ENCODE data around the gene SEPTIN11.

The SEPTIN11 gene

DNA sequence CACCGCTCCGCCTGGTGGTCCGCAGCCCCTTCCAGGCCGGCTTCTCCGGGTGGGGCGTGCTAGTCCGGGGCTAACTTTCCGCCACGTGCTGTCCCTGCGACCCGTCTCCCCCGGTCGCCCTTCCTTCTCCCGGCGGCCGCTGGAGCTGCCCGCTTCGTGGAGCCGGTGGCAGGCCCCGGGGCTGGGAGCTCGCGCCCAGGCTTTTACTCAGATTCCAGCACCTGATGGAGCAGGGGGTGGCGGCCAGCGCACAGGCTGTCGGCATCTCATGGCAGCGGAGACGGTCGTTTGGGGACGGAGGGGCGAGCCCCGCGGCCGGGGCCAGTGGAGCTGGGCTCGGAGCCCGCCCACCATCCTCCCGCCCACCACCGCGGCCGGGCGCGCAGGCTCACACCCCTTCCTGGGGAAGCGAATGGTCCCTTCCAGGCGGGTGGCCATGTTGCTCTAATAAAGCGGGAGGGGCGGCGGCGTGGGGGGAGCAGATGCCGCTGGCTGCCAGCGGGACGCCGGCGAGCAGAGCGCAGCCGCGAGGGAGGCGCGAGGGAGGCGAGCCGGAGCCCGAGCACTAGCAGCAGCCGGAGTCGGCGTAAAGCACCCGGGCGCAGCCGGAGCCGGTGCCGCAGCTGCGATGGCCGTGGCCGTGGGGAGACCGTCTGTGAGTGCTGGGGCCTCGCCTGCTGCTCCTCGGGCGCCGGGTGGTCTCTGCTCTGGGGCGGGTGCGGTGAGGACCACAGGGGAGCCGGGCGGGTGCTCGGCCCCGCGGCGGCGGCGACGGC lies at the start of gene SEPTIN11:
Gene SEPTIN11, plus strand, starts transcription at position 477 of the 776 bp plus-strand sequence. Its CDS starts 152 bp downstream, at position 629.
- DNase-seq (ENCODE audit: low spot score in 2 of 2) (peak; percentile 70 to 89), ATAC-seq (peak; percentile 82)
- Mint-ChIP-seq H3K4me1 (peaks cover 25% of the 10 kb centered on the region), H3K36me3 (peaks cover 7% of the 10 kb centered on the region), H3K9me3 (no peaks in the 10 kb centered on the region), H3K27ac (peak within 1 kb of the TSS; percentile 86), H3K4me3 (peak within 1 kb of the TSS; percentile 87)

DNA sequence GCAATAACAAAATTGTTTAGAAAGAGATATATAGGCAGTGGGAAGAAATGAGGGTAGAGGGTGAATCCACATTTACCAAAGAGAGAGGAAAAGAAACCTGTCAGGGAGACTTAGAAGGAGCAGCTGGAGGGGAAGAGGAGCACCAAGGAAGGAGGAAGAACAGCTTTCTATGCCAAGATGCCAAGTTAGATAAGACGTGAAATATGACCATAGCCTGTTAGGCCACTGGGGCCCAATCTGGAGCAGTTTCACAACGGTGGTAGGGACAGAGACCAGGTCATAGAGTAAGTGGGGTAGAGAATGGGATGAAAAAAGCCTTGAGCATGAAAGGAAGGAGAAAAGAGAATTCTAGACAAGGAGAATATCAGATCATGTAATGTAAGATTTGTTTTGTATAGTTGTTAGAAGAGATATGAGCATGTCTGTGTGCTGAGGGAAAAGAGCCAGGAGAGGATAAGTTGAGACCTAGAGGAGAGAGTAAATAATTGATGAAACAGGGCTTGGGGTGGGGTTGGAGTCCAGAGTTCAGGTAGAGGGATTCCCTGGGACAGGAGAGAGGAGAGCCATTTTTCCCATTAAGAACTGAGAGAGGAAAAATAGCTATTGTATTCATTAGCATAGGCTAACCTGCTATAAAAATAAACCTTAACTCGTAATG lies 47.2 kb upstream of the SEPTIN11 start:
- Mint-ChIP-seq H3K27ac (no peak overlapping the region), H3K36me3 (no peaks in the 10 kb centered on the region), H3K4me1 (peaks cover 9% of the 10 kb centered on the region), H3K4me3 (no peak overlapping the region), H3K9me3 (no peaks in the 10 kb centered on the region)
- ATAC-seq = no peak
- no peak for DNase-seq (ENCODE audit: low spot score in 2 of 2)

DNA sequence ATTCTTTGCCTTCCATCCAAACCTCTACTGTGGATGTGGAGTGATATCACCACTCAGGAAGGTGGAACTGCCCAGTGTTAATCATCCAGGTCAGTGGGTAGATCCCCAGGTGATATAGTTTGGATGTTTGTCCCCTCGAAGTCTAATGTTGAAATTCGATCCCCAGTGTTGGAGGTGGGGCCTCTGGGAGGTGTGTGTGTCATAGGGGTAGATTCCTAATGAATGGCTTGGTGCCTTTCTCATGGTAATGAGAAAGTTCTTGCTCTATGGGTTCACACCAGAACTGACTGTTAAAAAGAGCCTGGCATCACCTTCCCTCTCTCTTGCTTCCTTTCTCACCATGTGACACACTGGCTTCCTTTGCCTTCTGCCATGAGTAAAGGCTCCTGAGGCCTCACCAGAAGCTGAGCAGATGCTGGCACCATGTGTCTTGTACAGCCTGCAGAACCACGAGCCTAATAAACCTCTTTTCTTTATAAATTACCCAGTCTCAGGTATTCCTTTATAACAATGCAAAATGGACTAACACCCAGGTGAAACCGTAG lies 44.8 kb upstream of the SEPTIN11 start:
- no peak for ATAC-seq
- H3K4me1 Mint-ChIP-seq = no peaks in the 10 kb centered on the region
- H3K9me3 Mint-ChIP-seq = no peaks in the 10 kb centered on the region
- no peak overlapping the region for H3K4me3 Mint-ChIP-seq
- no peak overlapping the region for H3K27ac Mint-ChIP-seq
- DNase-seq (ENCODE audit: low spot score in 2 of 2) = no peak
- no peaks in the 10 kb centered on the region for H3K36me3 Mint-ChIP-seq

DNA sequence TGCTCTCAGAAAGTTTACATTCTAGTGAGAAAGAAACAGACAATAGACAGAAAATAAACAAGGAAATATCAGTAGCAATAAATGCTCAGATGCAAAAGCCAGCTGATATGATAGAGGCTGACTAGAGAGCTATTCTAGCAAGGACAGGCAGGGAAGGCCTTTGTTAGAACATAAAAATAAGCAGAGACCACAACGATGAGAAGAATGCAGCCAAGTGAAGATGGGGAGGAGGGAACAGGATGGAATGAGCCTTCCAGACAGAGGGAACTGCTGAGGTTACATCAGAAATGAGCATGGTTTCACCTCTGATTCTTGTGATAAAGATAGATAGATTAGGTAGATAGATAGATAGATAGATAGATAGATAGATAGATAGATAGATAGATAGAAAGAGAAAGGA lies 44.0 kb upstream of the SEPTIN11 start:
- Mint-ChIP-seq H3K4me3 (no peak overlapping the region), H3K27ac (no peak overlapping the region), H3K4me1 (no peaks in the 10 kb centered on the region), H3K36me3 (no peaks in the 10 kb centered on the region), H3K9me3 (no peaks in the 10 kb centered on the region)
- ATAC-seq (no peak), DNase-seq (ENCODE audit: low spot score in 2 of 2) (no peak)

DNA sequence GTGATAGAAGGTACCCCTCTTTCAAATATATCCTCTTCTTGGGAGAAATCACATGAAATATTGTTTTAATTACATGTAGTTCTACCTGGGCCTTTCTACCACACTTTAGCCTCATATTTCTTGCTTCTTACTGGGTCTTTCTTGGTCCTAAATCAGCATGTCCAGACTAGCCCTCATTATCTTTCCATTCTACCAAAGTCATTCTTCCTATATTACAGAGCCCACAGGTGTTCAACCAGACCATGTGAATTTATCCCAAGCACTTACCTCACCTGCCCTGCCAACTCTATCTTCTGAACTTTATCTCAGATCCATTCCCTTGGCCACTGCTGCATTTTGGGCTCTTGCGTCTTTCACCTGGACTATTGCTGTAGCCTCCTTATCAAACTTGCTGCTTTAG lies 39.8 kb upstream of the SEPTIN11 start:
- H3K4me3 Mint-ChIP-seq = no peak overlapping the region
- no peaks in the 10 kb centered on the region for H3K9me3 Mint-ChIP-seq
- DNase-seq (ENCODE audit: low spot score in 2 of 2) = no peak
- no peaks in the 10 kb centered on the region for H3K4me1 Mint-ChIP-seq
- no peaks in the 10 kb centered on the region for H3K36me3 Mint-ChIP-seq
- no peak for ATAC-seq
- H3K27ac Mint-ChIP-seq = no peak overlapping the region

DNA sequence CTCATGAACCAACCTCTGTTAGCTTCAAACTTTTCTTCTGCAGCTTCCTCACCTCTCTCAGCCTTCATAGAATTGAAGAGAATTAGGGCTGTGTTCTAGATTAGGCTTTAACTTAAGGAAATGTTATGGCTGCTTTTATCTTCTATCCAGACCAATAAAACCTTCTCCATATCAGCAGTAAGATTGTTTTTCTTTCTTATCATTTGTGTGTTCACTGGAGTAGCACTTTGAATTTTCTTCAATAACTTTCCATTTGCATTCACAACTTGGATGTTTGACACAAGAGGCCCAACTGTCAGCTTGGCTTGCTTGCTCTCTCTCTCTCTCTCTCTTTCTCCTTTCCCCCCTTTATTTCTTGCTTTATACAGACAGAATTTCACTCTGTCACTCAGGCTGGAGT lies 28.8 kb upstream of the SEPTIN11 start:
- ATAC-seq = no peak
- H3K4me1 Mint-ChIP-seq = no peaks in the 10 kb centered on the region
- no peaks in the 10 kb centered on the region for H3K36me3 Mint-ChIP-seq
- no peak overlapping the region for H3K27ac Mint-ChIP-seq
- no peak for DNase-seq (ENCODE audit: low spot score in 2 of 2)
- H3K9me3 Mint-ChIP-seq = no peaks in the 10 kb centered on the region
- H3K4me3 Mint-ChIP-seq = no peak overlapping the region

DNA sequence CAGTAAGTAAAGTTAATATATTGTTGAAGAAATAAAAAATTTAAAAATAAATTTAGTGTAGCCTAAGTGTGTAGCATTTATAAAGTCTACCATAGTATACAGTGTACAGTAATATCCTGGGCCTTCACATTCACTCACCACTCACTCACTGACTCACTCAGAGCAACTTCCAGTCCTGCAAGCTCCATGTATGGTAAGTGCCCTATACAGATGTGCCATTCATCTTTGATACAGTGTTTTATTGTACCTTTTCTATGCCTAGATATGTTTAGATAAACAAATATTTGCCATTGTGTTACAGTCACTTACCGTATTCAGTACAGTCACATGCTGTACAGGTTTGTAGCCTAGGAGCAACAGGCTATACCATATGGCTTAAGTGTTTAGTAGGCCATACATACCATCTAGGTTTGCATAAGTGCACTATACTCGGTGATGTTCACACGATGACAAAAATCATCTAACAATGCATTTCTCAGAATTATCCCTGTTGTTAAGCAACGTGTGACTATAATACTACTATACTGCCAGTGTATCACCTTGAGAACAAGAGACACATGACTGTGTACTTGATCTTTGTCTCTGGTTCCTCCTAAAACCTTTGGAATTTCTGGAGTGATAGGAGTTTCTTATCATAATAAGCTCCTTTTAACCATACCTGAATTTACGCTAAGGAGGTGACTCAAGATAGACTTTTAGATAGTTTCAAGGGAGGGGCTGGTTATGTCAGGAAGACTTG lies 25.8 kb upstream of the SEPTIN11 start:
- ATAC-seq = no peak
- Mint-ChIP-seq H3K4me3 (no peak overlapping the region), H3K36me3 (no peaks in the 10 kb centered on the region), H3K9me3 (no peaks in the 10 kb centered on the region), H3K27ac (no peak overlapping the region), H3K4me1 (no peaks in the 10 kb centered on the region)
- no peak for DNase-seq (ENCODE audit: low spot score in 2 of 2)

DNA sequence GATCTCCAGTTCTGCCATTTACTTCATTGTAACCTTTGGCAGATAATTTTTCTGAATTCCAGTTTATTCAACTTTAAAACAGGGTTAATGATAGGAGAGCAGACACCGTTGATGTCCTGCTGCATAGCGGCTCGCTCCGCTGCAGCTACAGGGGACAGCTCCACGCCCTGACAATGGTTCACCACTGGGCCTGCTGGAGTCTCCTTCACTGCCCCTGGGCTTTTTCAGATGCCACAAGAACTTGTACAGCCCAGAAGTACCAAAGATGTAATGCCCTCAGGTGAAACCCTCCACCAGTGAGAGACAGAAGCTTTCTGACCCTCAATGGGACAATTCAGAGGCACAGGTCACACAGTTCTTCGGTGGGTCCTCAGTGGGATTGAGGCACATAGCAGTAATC lies 22.7 kb upstream of the SEPTIN11 start:
- H3K36me3 Mint-ChIP-seq = no peaks in the 10 kb centered on the region
- H3K4me3 Mint-ChIP-seq = no peak overlapping the region
- ATAC-seq = no peak
- H3K9me3 Mint-ChIP-seq = no peaks in the 10 kb centered on the region
- no peak overlapping the region for H3K27ac Mint-ChIP-seq
- H3K4me1 Mint-ChIP-seq = no peaks in the 10 kb centered on the region
- DNase-seq (ENCODE audit: low spot score in 2 of 2) = no peak

DNA sequence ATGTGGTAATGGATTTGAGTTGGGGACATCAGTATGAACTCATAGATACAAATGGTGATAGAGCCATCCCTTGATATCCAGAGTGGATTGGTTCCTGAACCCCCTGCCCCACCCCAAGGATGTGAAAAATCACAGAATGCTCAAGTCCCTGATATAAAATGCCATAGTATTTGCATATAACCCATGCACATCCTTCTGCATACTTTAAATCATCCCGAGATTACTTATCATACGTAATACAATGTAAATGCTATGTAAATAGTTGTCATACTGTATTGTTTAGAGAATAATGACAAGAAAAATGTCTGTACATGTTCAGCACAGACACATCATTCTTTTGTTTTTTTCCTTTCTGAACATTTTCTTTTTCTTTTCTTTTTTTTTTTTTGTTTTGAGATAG lies 18.9 kb upstream of the SEPTIN11 start:
- Mint-ChIP-seq H3K9me3 (no peaks in the 10 kb centered on the region), H3K4me3 (no peak overlapping the region), H3K36me3 (no peaks in the 10 kb centered on the region), H3K4me1 (no peaks in the 10 kb centered on the region), H3K27ac (no peak overlapping the region)
- ATAC-seq = no peak
- no peak for DNase-seq (ENCODE audit: low spot score in 2 of 2)

DNA sequence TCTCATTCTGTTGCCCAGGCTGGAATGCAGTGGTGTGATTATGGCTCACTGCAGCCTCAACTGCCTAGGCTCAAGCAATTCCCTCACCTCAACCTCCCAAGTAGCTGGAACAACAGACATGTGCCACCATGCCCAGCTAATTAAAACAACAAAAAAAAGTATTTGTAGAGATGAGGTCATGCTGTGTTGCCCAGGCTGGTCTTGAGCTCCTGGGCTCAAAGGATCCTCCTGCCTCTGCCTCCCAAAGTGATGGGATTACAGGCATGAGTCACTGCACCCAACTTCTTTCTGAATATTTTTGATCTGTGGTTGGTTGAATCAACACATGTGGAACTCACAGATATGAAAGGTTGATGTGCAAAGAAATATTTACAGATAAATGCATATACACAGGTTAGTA lies 18.5 kb upstream of the SEPTIN11 start:
- ATAC-seq (no peak), DNase-seq (ENCODE audit: low spot score in 2 of 2) (no peak)
- Mint-ChIP-seq H3K4me1 (no peaks in the 10 kb centered on the region), H3K36me3 (no peaks in the 10 kb centered on the region), H3K27ac (no peak overlapping the region), H3K9me3 (no peaks in the 10 kb centered on the region), H3K4me3 (no peak overlapping the region)

DNA sequence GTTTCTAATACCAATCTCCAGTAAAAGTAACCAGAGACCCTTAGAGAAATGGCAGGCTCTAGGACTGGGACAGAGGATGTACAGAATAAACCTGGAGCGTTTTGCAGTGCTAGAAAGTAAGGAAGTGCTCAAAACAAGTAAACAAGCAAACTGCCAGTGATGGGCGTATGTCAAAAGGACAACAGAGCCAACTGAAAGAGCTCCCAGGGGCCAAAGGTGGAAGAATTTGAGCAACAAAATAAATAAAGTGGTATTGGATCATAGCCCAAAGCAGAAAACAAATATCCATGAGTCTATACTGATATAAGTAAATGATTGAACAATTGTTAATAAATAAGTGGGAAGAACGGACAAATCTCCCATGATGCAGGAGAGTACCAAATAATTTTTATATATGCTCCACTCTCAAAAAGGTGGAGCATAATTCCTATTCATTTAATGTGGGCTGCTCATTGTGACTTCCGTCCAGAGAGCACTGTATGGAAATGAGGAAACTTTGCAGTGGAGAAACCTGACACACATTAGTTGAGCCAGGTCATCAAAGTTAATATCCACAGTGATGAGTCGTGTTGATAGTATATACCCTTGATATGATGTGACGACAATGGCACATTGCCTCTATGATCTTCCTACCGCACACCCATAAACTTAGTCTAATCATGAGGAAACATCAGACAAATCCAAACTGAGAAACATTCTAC lies 17.8 kb upstream of the SEPTIN11 start:
- DNase-seq (ENCODE audit: low spot score in 2 of 2) = no peak
- H3K4me3 Mint-ChIP-seq = no peak overlapping the region

DNA sequence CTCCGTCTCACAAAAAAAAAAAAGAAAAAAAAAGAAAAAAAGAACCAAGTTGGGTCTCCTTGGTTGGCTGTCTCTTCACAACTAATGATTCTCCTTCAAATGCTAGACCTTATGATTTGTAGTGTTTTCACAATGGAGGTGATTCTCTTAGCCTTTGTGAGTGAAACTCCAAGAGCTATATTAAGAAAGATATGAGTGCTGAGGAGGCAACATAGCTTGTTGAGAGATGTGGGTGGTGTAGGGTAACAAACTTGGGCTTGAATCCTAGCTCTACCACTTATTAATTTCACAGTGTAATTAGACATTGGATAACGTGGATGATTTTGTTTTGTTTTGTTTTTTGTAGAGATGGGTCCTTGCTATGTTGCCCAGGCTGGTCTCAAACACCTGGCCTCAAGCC lies 10.4 kb upstream of the SEPTIN11 start:
- no peaks in the 10 kb centered on the region for H3K4me1 Mint-ChIP-seq
- no peak for DNase-seq (ENCODE audit: low spot score in 2 of 2)
- no peak overlapping the region for H3K27ac Mint-ChIP-seq
- peaks cover 5% of the 10 kb centered on the region for H3K9me3 Mint-ChIP-seq
- ATAC-seq = no peak
- H3K4me3 Mint-ChIP-seq = no peak overlapping the region
- no peaks in the 10 kb centered on the region for H3K36me3 Mint-ChIP-seq

More for the DNA sequence above, 17.8 kb upstream of the SEPTIN11 start:
- ATAC-seq = no peak
- no peaks in the 10 kb centered on the region for H3K4me1 Mint-ChIP-seq
- no peaks in the 10 kb centered on the region for H3K36me3 Mint-ChIP-seq
- H3K27ac Mint-ChIP-seq = no peak overlapping the region
- no peaks in the 10 kb centered on the region for H3K9me3 Mint-ChIP-seq

DNA sequence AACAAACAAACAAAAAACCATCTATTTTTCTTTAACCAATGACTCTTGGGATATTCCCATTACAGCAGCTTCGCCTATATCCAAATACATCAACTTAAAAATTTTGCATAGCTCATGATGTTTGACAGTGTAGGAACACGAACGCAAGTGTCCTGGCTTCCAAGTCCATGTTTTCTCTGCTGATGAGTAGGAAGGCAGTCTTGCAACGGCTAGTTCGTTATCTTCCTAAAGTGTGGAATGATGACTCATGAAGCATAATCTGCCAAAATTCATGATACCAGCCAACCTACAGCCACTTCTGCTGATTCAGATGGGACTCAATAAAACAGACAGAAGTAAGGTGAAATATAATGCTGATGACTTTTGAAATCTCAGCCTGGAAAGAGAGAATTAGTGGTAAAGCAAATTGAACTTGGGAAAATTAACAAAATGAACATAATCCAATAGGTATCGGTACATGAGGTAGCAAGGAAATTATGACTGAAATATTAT lies 6.4 kb upstream of the SEPTIN11 start:
- Mint-ChIP-seq H3K27ac (no peak overlapping the region), H3K36me3 (no peaks in the 10 kb centered on the region), H3K9me3 (peaks cover 5% of the 10 kb centered on the region), H3K4me1 (peaks cover 1% of the 10 kb centered on the region), H3K4me3 (no peak overlapping the region)
- DNase-seq (ENCODE audit: low spot score in 2 of 2) (no peak), ATAC-seq (no peak)

DNA sequence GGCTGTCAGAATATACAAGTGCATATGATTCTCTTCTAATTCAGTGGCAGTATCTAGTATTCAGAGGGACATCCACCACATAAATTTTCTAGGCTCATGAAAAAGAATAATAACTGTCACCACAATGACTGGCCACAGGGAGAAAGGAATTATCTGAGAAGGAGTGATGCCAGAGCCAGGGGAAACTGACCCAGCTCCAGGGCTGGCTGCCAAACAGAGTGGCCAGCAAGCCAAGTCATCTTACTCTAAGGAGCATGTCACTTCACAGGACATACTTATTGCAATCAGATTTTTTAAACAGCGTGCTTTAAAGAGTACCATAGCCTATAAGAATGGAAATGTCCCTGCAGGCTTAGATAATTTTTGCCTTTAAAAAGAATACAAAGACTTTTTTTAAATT lies 5.8 kb upstream of the SEPTIN11 start:
- ATAC-seq (no peak), DNase-seq (ENCODE audit: low spot score in 2 of 2) (no peak)
- Mint-ChIP-seq H3K36me3 (no peaks in the 10 kb centered on the region), H3K9me3 (peaks cover 5% of the 10 kb centered on the region), H3K27ac (no peak overlapping the region), H3K4me1 (peaks cover 7% of the 10 kb centered on the region), H3K4me3 (no peak overlapping the region)

DNA sequence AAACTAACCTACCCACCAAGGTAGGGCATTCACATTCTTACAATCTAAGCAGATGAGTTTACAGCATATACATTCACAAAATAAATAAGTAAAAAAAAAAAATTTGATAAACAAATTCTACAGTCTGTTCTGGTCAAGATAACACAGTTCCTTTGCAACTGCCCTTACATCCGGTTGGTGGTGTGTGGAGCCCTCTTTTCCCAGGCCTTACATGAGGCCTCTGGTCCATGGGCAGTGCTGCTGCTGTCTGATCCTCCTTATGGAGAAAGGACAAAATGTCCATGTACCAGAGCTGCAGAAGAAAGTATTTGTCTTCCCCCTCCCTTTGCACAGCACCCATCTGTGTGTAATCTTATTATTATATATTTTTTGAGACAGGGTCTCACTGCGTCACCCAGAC lies 2.2 kb upstream of the SEPTIN11 start:
- no peak for DNase-seq (ENCODE audit: low spot score in 2 of 2)
- Mint-ChIP-seq H3K4me1 (peaks cover 19% of the 10 kb centered on the region), H3K4me3 (peak overlapping the region; percentile 87), H3K27ac (no peak overlapping the region), H3K9me3 (no peaks in the 10 kb centered on the region), H3K36me3 (peaks cover 7% of the 10 kb centered on the region)
- no peak for ATAC-seq

Measured in stimulated activated effector memory CD8-positive, alpha-beta T cell treated with anti-CD3 and anti-CD28 coated beads, Interleukin-12 subunit alpha, Interleukin-12 subunit beta, amount 100 ng/mL, for 72 hours (primary cell).